ENCODE measurements around the gene CACNA2D4.

DNA sequence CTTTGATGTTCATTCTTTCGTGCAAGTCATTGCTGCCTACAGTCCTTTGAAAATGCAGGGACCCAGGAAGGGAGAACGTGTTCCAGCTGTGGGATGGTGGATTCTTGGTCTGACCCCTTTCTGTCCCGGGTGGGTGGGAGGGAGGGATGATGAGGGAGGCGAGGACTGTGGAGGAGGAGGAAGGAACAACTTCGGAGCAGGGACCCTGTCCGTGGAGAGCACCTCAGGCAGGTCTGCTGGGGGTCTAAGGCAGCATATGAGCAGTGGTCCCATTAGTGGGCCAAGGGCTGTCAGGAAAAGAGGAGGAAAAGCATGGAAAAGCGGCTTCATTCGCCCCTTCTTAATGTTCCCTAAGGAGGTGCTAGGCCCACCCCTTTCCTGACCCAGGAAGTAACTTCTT lies 36.0 kb downstream of the CACNA2D4 start:
- TF ChIP-seq, protein P1, sequence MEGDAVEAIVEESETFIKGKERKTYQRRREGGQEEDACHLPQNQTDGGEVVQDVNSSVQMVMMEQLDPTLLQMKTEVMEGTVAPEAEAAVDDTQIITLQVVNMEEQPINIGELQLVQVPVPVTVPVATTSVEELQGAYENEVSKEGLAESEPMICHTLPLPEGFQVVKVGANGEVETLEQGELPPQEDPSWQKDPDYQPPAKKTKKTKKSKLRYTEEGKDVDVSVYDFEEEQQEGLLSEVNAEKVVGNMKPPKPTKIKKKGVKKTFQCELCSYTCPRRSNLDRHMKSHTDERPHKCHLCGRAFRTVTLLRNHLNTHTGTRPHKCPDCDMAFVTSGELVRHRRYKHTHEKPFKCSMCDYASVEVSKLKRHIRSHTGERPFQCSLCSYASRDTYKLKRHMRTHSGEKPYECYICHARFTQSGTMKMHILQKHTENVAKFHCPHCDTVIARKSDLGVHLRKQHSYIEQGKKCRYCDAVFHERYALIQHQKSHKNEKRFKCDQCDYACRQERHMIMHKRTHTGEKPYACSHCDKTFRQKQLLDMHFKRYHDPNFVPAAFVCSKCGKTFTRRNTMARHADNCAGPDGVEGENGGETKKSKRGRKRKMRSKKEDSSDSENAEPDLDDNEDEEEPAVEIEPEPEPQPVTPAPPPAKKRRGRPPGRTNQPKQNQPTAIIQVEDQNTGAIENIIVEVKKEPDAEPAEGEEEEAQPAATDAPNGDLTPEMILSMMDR (IDR thresholded peaks at IDR 0.05; ENCODE audit: low read depth, low read length) = no peak
- no peak for TF ChIP-seq EZH2phosphoT487 (IDR thresholded peaks at IDR 0.05; ENCODE audit: low read depth)
